IPS-11a (cell line): Measurements from ENCODE around the gene RNF145.
"Not testable (repeated sequence)": the region's sequence is repeated elsewhere in the genome, so short reads cannot be mapped to it uniquely, and the experiment has no call there.

Experiments
- H3K4me3 ChIP-seq: one replicate; pipeline ENCODE4 v1.5.1; 2013; ENCODE audit warnings: low read depth, low read length, control low read depth

RNF145 gene

GRCh38 chr5:159121061-159121460, 88.3 kb downstream of the RNF145 start:
- H3K4me3 ChIP-seq: no peak overlapping the region

DNA sequence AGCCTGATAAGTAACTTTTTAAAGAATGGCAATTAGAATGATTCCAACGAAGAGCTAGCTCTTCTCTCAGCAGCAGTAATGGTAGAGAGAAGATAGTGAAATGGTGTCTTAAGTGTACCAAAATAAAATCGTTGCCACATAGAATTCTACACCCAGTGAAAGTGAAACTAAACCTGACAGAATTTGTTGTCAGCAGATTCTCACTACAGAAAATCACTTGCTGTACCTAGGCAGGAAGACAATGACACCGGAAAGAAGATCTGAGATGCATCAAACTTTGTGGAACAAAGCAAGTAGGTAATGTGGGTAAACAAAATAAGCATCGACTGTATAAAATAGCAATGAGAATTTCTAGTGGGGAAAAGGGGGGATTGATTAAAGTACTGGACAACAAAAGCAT, 88.9 kb downstream of the RNF145 start:
- H3K4me3 ChIP-seq: no peak overlapping the region

DNA sequence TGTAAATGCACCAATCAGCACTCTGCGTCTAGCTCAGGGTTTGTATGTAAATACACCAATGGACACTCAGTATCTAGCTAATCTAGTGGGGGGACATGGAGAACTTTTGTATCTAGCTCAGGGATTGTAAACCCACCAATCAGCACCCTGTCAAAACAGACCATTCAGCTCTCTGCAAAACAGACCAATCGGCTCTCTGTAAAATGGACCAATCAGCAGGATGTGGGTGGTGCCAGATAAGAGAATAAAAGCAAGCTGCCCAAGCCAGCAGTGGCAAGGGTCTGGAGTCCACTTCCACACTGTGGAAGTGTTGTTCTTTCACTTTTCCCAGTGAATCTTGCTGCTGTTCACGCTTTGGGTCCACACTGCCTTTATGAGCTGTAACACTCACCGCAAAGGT, 89.5 kb downstream of the RNF145 start:
- not testable (repeated sequence) for H3K4me3 ChIP-seq

GRCh38 chr5:159118958-159119659, 90.2 kb downstream of the RNF145 start:
- not testable (repeated sequence) for H3K4me3 ChIP-seq

DNA sequence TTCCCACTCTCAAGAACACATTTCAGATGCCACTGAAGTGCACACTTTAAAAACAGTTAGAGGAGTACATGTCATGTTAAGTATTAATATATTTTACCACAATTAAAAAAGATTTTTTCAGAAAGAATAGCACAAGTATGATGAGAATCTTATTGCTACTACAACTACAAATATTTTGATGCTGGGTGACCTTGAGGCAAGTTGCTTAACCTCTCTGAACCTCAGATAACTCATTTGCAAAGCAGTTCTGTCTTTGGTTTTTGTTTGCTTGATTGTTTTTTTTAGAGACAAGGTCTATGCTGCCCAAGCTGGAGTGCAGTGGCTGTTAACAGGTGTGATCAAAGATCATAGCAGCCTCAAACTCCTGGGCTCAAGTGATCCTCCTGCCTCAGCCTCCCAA, 95.9 kb downstream of the RNF145 start:
- no peak overlapping the region for H3K4me3 ChIP-seq

DNA sequence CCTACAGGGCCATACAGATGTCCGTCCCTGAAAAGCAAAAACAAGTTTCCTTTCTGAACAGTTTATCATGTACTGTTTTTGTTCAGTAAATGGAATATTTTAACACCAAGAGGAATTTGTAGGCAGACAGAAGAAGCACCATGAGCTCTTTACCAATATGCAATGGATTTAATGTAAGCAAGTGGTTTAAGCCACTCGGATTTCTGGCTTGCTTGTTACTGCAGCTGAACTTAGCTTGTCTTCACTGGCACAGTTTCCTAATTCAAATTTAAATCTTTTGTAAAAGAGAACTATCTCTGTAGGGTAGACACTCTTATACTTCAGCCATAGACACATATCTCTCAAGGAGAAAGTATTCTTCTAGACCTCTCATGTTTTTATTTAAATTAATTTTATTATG, 96.9 kb downstream of the RNF145 start:
- no peak overlapping the region for H3K4me3 ChIP-seq
